GM12801 (cell line): ENCODE data around the gene NCOA1.

Experiments used
- CTCF ChIP-seq: IDR thresholded peaks from one replicate; pipeline ENCODE4 v1.5.1; 2011; ENCODE audit warnings: control low read depth; ENCODE audit not compliant: insufficient read length; ENCODE audit errors: extremely low read depth

NCOA1 gene

GRCh38 chr2:24577481-24577880, 86.4 kb downstream of the NCOA1 start:
- TF ChIP-seq CTCF = no peak

- TF ChIP-seq CTCF = no peak
Observed at GRCh38 chr2:24579053-24579803, 88.2 kb downstream of the NCOA1 start.

- no peak for TF ChIP-seq CTCF
Observed at GRCh38 chr2:24580561-24580960, 89.5 kb downstream of the NCOA1 start.

- TF ChIP-seq CTCF = no peak
Observed at GRCh38 chr2:24586955-24587354, 95.9 kb downstream of the NCOA1 start.

GRCh38 chr2:24588294-24588693, 97.2 kb downstream of the NCOA1 start:
- TF ChIP-seq CTCF = no peak

GRCh38 chr2:24592441-24593100, 101.5 kb downstream of the NCOA1 start:
- no peak for TF ChIP-seq CTCF

- no peak for TF ChIP-seq CTCF
Observed at GRCh38 chr2:24594283-24594682, 103.2 kb downstream of the NCOA1 start.
